DOHH2 (cell line): ENCODE measurements around the gene MSRB3.

Experiments
- H3F3A ChIP-seq: fragments of 200-600 bp; sonication (generic), shearing (Covaris generic); 2 replicates; pipeline ENCODE4 v1.6.0; 2016; ENCODE audit warnings: antibody characterized with exemption, mild to moderate bottlenecking; ENCODE audit not compliant: control insufficient read depth, insufficient read depth
- H3K27ac ChIP-seq: fragments of 200-600 bp; sonication (generic); 2 replicates; pipeline ENCODE4 v1.5.1; 2014; ENCODE audit warnings: low read depth, mild to moderate bottlenecking, low read length, moderate library complexity
- H3K27me3 ChIP-seq: fragments of 200-600 bp; sonication (generic); 2 replicates; pipeline ENCODE4 v1.6.1; 2014; ENCODE audit warnings: mild to moderate bottlenecking, low read length, mixed read lengths; ENCODE audit not compliant: control insufficient read depth
- H3K36me3 ChIP-seq: fragments of 200-600 bp; sonication (generic); 2 replicates; pipeline ENCODE4 v1.6.1; 2014; ENCODE audit warnings: mild to moderate bottlenecking, low read length, moderate library complexity, mixed read lengths; ENCODE audit not compliant: control insufficient read depth
- H3K4me1 ChIP-seq: fragments of 200-600 bp; sonication (generic); 2 replicates; pipeline ENCODE4 v1.6.1; 2014; ENCODE audit warnings: mild to moderate bottlenecking, low read length, mixed read lengths; ENCODE audit not compliant: control insufficient read depth
- H3K4me2 ChIP-seq: fragments of 200-600 bp; sonication (generic); 2 replicates; pipeline ENCODE4 v1.6.0; 2014; ENCODE audit warnings: mild to moderate bottlenecking, low read length, moderate library complexity
- H3K4me3 ChIP-seq: fragments of 200-600 bp; sonication (generic); 2 replicates; pipeline ENCODE4 v1.5.1; 2014; ENCODE audit warnings: mild to moderate bottlenecking, low read length, mixed read lengths
- H3K79me2 ChIP-seq: fragments of 200-600 bp; sonication (generic); 2 replicates; pipeline ENCODE4 v1.6.1; 2014; ENCODE audit warnings: mild to moderate bottlenecking, low read length, mixed read lengths; ENCODE audit not compliant: control insufficient read depth
- H3K9me2 ChIP-seq: fragments of 200-600 bp; sonication (generic); replicated peaks from 2 replicates; pipeline ENCODE4 v1.6.1; 2014; ENCODE audit warnings: mild to moderate bottlenecking, low read length, mixed read lengths; ENCODE audit not compliant: control insufficient read depth
- H3K9me3 ChIP-seq: fragments of 200-600 bp; sonication (generic); 2 replicates; pipeline ENCODE4 v1.6.1; 2014; ENCODE audit warnings: antibody characterized with exemption, low read length, mixed read lengths; ENCODE audit not compliant: control insufficient read depth, insufficient read depth
- H4K20me1 ChIP-seq: fragments of 200-600 bp; sonication (generic); 2 replicates; pipeline ENCODE4 v1.6.0; 2014; ENCODE audit warnings: low read depth, mild to moderate bottlenecking, antibody characterized with exemption, low read length, moderate library complexity; ENCODE audit not compliant: control insufficient read depth, insufficient read depth
- CTCF ChIP-seq: fragments of 200-600 bp; sonication (generic); IDR thresholded peaks from one replicate; pipeline ENCODE4 v1.5.1; 2014; ENCODE audit warnings: antibody characterized with exemption, mild to moderate bottlenecking, low read depth, low read length; ENCODE audit not compliant: poor library complexity, severe bottlenecking
- EZH2phosphoT487 ChIP-seq: fragments of 200-600 bp; sonication (generic); IDR thresholded peaks from 2 replicates; pipeline ENCODE4 v1.6.1; 2017; ENCODE audit warnings: borderline replicate concordance, mild to moderate bottlenecking, antibody characterized with exemption, low read length, moderate library complexity, mixed read lengths

MSRB3 gene

DNA sequence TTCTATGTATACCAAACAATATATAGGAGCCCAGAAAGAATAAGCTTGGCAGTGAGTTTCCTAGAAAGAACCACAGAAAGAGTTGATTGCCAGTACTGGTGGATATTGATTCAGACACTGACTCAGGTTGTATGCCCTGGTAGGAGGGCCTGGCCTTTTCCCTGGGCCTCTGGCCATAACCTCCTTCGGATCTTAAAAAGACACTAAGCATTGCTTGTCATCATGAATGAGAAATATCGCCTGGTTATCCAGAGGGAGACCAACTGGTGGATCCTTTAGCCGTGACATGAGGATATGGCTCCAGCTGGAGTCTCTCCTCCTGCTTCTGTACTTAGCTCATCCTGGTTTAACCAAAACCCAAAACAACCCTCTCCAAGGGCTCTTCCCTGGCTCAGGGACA, 231.5 kb downstream of the MSRB3 start:
- no peaks in the 10 kb centered on the region for H3K36me3 ChIP-seq
- no peak for TF ChIP-seq CTCF
- no peak for TF ChIP-seq EZH2phosphoT487
- H3K9me3 ChIP-seq = no peaks in the 10 kb centered on the region
- no peak overlapping the region for H3K4me3 ChIP-seq
- H3K9me2 ChIP-seq = no peaks in the 10 kb centered on the region
- no peak overlapping the region for H3K4me2 ChIP-seq
- H4K20me1 ChIP-seq = no peaks in the 10 kb centered on the region
- H3K4me1 ChIP-seq = no peaks in the 10 kb centered on the region
- H3K79me2 ChIP-seq = no peaks in the 10 kb centered on the region
- H3K27ac ChIP-seq = no peak overlapping the region
- no peaks in the 10 kb centered on the region for H3K27me3 ChIP-seq
- no peaks in the 10 kb centered on the region for H3F3A ChIP-seq

DNA sequence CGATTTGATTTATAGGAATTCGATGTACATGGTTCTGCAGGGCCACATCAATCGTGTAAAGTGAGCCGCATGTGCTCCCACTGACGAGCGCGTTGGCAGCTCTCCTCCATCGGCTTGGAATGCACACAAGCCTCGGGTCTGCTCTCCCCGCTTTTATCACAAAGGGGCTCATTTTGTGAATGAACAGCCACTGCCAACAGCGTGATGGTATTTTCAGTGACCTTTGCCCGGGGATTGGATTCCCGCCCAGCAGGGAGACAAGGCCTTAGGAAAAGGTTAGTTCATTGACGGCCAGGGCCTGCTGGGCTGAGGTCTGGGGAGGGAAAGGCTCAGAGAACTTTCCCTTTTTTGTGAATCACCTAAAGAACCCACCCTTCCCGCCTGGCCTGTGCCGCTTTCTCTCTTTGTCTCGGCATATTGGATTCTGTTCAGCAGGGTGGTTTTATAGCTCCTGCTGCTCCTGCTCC, 232.1 kb downstream of the MSRB3 start:
- Histone ChIP-seq H3K4me3 (no peak overlapping the region), H3K9me3 (no peaks in the 10 kb centered on the region), H3K27ac (no peak overlapping the region), H3K79me2 (no peaks in the 10 kb centered on the region), H4K20me1 (no peaks in the 10 kb centered on the region), H3K27me3 (no peaks in the 10 kb centered on the region), H3K9me2 (no peaks in the 10 kb centered on the region), H3K36me3 (no peaks in the 10 kb centered on the region), H3K4me2 (no peak overlapping the region), H3F3A (no peaks in the 10 kb centered on the region), H3K4me1 (no peaks in the 10 kb centered on the region)
- TF ChIP-seq EZH2phosphoT487 (no peak), CTCF (no peak)

GRCh38 chr12:65511134-65511834, 232.8 kb downstream of the MSRB3 start:
- Histone ChIP-seq H3K4me2 (no peak overlapping the region), H3K36me3 (no peaks in the 10 kb centered on the region), H3K9me2 (no peaks in the 10 kb centered on the region), H3K9me3 (no peaks in the 10 kb centered on the region), H3K4me1 (no peaks in the 10 kb centered on the region), H3K79me2 (no peaks in the 10 kb centered on the region), H3K4me3 (no peak overlapping the region), H3K27ac (no peak overlapping the region), H4K20me1 (no peaks in the 10 kb centered on the region), H3K27me3 (no peaks in the 10 kb centered on the region), H3F3A (no peaks in the 10 kb centered on the region)
- TF ChIP-seq CTCF = no peak
- TF ChIP-seq EZH2phosphoT487 = no peak
